ENCODE results near the gene PABPC1L. TPM values are rescaled to one million over a fixed set of nuclear protein-coding genes. Genes with fewer than 3 reads are reported as not detected.

PABPC1L gene
- total RNA-seq, 4 donors from 2014 or later: 11.7 to 61.1 (median 19.4) TPM

DNA sequence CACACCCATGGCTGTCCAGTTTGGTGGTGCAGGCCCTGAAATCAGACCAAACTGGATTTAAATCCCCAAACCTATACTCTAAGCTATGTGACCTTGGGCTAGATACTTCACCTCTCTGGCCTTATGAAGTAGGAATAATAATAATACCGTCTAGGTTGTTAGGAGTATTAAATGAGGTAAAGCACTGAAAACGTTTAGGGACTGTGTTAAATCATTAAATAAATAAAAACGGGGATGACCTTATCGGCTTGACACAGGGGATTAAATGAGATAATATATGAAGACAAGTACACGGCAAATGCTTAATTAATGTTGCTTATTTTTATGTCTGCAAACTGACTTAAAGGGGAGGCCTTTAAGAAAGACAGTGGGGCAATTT, 55.8 kb downstream of the PABPC1L start:
- Histone ChIP-seq H3K36me3 (no peaks in the 10 kb centered on the region), H3K27ac (peak overlapping the region; percentile 77), H3K9me3 (no peaks in the 10 kb centered on the region), H3K4me3 (peak overlapping the region; percentile 85), H3K4me1 (peaks cover 30% of the 10 kb centered on the region), H3K27me3 (no peaks in the 10 kb centered on the region)
- 50% methylated on average over 5 of the region's 5 CpGs for WGBS
- DNase-seq (ENCODE audit: low spot score in 2 of 2): no peak
- TF ChIP-seq, protein P1, sequence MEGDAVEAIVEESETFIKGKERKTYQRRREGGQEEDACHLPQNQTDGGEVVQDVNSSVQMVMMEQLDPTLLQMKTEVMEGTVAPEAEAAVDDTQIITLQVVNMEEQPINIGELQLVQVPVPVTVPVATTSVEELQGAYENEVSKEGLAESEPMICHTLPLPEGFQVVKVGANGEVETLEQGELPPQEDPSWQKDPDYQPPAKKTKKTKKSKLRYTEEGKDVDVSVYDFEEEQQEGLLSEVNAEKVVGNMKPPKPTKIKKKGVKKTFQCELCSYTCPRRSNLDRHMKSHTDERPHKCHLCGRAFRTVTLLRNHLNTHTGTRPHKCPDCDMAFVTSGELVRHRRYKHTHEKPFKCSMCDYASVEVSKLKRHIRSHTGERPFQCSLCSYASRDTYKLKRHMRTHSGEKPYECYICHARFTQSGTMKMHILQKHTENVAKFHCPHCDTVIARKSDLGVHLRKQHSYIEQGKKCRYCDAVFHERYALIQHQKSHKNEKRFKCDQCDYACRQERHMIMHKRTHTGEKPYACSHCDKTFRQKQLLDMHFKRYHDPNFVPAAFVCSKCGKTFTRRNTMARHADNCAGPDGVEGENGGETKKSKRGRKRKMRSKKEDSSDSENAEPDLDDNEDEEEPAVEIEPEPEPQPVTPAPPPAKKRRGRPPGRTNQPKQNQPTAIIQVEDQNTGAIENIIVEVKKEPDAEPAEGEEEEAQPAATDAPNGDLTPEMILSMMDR (IDR thresholded peaks at IDR 0.05): no peak
- no peak for TF ChIP-seq POLR2AphosphoS5 (IDR thresholded peaks at IDR 0.05)
- no peak for TF ChIP-seq EP300 (IDR thresholded peaks at IDR 0.05)
- TF ChIP-seq POLR2A (IDR thresholded peaks at IDR 0.05): no peak

DNA sequence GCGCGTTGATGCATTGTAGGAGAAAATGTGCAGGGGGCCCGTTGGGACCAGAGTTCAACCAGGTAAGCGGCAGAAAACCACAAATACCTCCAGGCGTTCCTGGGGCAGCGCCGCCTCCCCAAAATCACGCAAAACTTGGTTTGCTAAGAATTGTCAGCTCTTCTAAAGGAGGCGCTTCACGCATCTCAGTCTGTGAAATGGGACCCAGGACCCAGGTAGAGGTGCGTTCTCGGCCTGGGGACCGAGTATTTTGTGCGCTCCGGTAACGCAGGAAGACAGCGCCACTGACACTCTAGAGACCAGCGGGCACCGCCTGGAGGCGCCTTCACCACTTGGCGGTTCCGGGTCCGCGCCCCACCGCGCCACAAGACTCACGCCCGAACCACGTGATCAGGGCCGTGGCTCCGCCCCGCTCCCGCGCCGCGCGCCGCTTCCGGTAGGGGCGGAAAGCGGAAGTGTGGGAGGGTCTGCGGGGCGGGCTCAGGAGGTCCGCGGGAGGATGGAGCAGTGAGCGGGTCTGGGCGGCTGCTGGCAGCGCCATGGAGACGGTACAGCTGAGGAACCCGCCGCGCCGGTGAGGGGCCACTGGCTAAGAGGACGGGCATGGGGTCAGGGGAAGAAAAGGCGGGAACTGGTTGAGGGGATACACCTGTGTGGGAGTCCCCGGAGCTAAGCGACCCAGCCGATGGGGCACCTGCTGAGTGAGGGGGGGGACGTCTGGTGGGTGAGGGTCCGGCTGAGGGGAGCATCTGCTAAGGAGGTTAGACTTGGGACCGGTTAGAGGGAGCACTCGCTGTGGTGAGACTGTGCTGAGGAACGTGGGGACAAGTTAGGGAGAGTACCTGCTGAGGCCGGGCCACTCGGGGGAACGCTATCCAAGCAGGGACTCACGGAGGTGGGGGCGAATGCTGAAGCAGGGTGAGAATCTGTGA, 56.4 kb downstream of the PABPC1L start, which contains the start of gene STK4:
STK4 (plus strand) TSS at position 483 of the 932 bp plus-strand sequence; CDS start at position 540, 57 bp downstream.
- WGBS: under 1% methylated on average over 55 of the region's 68 CpGs
- H3K27ac ChIP-seq: peak within 1 kb of the TSS; percentile 77
- H3K36me3 ChIP-seq: no peaks in the 10 kb centered on the region
- H3K4me3 ChIP-seq: peak within 1 kb of the TSS; percentile 85
- no peaks in the 10 kb centered on the region for H3K9me3 ChIP-seq
- no peaks in the 10 kb centered on the region for H3K27me3 ChIP-seq
- peaks cover 28% of the 10 kb centered on the region for H3K4me1 ChIP-seq
- peak; percentile 95 to 97 for DNase-seq (ENCODE audit: low spot score in 2 of 2)
- peak; percentile 44 to 93 (median 82) for TF ChIP-seq POLR2AphosphoS5 (IDR thresholded peaks at IDR 0.05)
- no peak for TF ChIP-seq EP300 (IDR thresholded peaks at IDR 0.05)
- TF ChIP-seq POLR2A (IDR thresholded peaks at IDR 0.05): peak; percentile 39 to 86
- TF ChIP-seq, protein P1 (IDR thresholded peaks at IDR 0.05): peak; percentile 35 to 51

DNA sequence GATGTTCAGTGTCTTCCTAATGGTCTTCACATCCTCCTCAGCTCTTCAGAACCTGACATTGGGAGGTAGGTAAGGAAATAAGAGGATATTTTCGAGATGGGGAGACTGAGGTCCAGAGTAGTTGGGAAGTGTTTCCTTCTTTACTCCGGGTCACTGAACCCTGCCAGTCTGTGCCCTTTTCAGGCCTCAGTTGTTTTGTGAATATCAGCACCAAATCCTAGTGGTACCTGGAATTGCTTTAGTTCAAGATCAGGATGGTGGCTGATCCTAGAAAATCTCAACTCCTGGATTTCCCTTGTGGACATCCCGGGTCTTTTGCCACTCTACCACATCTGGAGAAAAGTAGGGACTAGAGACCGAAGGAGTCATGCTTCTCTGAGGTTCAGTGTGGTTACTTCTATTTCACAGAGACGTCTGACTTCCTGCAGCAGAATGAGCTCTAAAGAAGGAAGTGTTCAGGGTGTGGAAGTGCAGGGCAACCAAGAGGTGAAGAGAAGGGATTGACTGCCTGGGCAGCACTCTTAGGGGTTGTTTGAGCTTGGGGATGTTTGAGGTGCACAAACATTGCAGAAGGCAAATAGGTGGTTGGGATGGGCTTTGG, 57.4 kb downstream of the PABPC1L start:
- H3K27ac ChIP-seq: peak overlapping the region; percentile 77
- TF ChIP-seq, protein P1 (IDR thresholded peaks at IDR 0.05): no peak
- no peak for TF ChIP-seq EP300 (IDR thresholded peaks at IDR 0.05)
- peak in 1 of 2 donors; percentile 31 for TF ChIP-seq POLR2A (IDR thresholded peaks at IDR 0.05)
- peaks cover 4% of the 10 kb centered on the region for H3K36me3 ChIP-seq
- no peaks in the 10 kb centered on the region for H3K27me3 ChIP-seq
- DNase-seq (ENCODE audit: low spot score in 2 of 2): no peak
- H3K4me3 ChIP-seq: peak overlapping the region; percentile 85
- no peaks in the 10 kb centered on the region for H3K9me3 ChIP-seq
- 28% methylated on average over 5 of the region's 5 CpGs for whole genome bisulfite sequencing
- H3K4me1 ChIP-seq: peaks cover 28% of the 10 kb centered on the region

DNA sequence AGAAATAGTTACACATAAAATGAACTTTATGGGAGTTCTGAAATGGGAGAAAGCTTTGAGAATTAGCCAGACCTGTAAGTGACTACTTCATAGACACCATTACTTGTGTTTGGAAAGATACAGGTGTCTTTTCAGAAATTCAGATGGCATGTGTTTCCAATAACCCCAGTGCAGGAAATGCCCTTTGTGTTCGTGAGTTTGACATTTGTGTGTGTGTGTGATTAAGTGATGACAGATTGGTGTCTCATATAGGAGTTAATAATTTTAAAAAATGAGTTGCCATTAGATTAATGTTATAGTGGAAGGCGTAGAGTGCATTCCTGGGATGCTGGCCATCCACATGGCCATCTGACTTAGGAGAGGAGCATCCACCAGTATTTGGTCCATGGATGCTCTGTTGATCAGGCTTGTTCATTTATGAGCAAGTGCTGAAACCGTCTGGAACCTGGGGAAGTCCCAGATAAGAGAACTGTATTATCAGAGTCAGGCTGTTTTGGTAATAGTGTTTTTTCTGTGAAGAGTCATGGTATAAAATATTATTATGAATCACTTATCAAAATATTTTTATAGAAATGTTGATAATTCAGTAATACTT, 59.5 kb downstream of the PABPC1L start:
- Histone ChIP-seq H3K4me3 (no peak overlapping the region), H3K9me3 (no peaks in the 10 kb centered on the region), H3K4me1 (peaks cover 28% of the 10 kb centered on the region), H3K27ac (no peak overlapping the region), H3K27me3 (no peaks in the 10 kb centered on the region), H3K36me3 (peaks cover 23% of the 10 kb centered on the region)
- WGBS: 56% methylated on average over 3 of the region's 3 CpGs
- no peak for DNase-seq (ENCODE audit: low spot score in 2 of 2)
- TF ChIP-seq EP300 (IDR thresholded peaks at IDR 0.05) (no peak), POLR2A (IDR thresholded peaks at IDR 0.05) (no peak), POLR2AphosphoS5 (IDR thresholded peaks at IDR 0.05) (no peak)
- TF ChIP-seq, protein P1 (IDR thresholded peaks at IDR 0.05): no peak
